ENCODE measurements around the gene MAMSTR. TPM values are rescaled to one million over a fixed set of nuclear protein-coding genes. Genes with fewer than 3 reads are reported as not detected.

MAMSTR gene
- total and polyA plus RNA-seq, 12 donors = 8.9 to 57.9 (median 26.4) TPM

DNA sequence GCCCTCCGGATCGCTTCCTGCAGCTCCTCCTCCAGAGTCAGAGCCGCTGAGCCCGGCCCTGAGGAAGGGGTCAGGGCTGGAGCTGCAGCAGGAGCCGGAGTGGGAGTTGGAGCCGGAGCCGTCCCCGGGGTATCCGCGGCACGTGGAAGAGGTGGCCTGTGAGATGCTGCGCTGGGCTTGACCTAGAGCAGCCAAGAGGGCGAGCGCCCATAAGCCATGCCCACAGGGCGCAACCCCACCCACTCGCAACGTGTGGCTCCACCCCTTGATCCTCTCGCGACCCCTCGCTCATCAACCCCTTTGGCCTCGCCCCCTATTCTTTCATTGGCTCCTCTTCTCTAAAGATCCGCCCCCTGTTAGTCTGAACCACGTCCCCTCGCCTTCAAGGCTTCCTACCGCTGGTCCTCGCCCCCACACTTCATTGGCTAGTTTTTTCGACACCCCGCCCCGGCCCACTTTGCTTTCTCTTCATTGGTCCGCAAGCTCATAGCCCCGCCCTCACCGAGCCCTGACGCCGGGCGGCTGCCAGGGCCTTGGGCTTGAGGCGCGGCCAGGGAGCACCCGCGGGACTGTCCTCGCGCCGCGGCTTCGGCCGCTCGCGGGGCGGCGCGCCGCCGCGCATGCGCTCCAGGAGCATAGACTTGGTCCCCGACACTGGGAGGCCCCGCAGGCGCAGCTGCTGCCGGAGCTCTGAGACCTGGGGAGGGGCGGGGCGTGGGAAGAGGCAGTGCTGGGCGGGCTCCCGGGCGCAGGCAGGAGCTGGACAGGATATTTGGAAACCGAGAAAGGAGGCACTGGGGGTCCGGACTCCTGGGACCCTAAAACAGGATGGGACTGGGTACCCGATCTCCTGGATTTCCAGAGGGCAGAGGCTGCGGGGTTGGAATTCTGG, 5.4 kb downstream of the MAMSTR start:
- intact Hi-C loops (cut with DNase I) = no loop called here
- WGBS, 4 donors = 0 to 1% (median 1%) methylated on average over 48 to 67 of the region's 67 CpGs

DNA sequence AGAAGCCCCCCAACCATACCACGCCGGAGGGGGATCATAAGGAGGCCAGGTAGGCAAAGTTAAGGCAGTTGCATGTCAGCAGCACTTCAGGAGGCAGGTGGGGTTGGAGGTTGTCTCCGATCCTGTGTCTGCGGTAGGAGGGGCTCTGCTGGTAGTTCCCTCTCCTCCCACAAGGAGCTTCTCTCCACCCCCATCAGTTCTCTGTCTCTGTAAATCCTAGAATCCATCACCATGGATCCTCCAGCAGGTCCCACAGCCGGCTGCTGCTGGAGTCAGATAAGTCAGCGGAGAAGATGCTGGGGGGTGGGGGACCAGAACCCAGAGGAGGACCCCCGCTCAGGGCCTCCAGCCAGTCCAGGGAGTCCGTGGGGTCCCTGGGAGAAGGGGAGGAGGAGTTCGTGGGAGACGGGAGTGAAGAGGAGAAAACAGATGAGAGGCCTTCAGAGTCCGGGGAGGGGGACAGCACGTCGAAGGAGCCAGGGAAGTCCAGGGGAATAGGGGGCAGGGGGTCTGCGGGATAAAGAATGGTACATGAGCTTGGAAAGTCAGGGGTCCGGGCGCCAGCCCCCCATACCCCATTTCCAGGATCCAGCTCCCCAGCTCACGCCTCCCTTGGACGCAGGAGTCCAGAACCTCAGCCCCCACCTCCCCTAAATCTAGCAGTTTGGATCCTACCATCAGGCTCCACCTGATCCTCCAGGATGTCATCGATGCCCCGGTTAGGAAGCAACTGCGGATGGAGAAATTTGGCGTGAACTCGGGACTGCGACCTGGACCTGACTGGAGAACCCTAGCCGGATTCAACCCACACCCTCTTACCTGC, 6.3 kb downstream of the MAMSTR start:
- peak in 1 of 7 donors; percentile 48 for DNase-seq
- TF ChIP-seq, protein P1, sequence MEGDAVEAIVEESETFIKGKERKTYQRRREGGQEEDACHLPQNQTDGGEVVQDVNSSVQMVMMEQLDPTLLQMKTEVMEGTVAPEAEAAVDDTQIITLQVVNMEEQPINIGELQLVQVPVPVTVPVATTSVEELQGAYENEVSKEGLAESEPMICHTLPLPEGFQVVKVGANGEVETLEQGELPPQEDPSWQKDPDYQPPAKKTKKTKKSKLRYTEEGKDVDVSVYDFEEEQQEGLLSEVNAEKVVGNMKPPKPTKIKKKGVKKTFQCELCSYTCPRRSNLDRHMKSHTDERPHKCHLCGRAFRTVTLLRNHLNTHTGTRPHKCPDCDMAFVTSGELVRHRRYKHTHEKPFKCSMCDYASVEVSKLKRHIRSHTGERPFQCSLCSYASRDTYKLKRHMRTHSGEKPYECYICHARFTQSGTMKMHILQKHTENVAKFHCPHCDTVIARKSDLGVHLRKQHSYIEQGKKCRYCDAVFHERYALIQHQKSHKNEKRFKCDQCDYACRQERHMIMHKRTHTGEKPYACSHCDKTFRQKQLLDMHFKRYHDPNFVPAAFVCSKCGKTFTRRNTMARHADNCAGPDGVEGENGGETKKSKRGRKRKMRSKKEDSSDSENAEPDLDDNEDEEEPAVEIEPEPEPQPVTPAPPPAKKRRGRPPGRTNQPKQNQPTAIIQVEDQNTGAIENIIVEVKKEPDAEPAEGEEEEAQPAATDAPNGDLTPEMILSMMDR (IDR thresholded peaks at IDR 0.05) = peak in 3 of 6 experiments; percentile 21 to 33 (median 31)
- TF ChIP-seq POLR2A (IDR thresholded peaks at IDR 0.05) = no peak
- H3K27ac ChIP-seq = peak overlapping the region in 3 of 5 donors; percentile 32 to 81 (median 76)
- peaks cover 26 to 42% of the 10 kb centered on the region in 2 donors for H3K4me1 ChIP-seq (replicated peaks in 1 of 2)
- no peaks in the 10 kb centered on the region for H3K27me3 ChIP-seq
- intact Hi-C loops (cut with DNase I) = no loop called here
- H3K4me3 ChIP-seq = peak overlapping the region in 2 of 4 donors; percentile 34 to 58
- WGBS, 4 donors = 16 to 24% (median 18%) methylated on average over 20 to 25 of the region's 25 CpGs
- no peaks in the 10 kb centered on the region for H3K36me3 ChIP-seq (replicated peaks in 1 of 2)
- H3K9me3 ChIP-seq (replicated peaks in 1 of 3) = no peaks in the 10 kb centered on the region

More for the DNA sequence above, 5.4 kb downstream of the MAMSTR start:
- peaks cover 32 to 49% of the 10 kb centered on the region in 2 donors for H3K4me1 ChIP-seq (replicated peaks in 1 of 2)
- peak overlapping the region in 2 of 4 donors; percentile 34 to 58 for H3K4me3 ChIP-seq
- peak overlapping the region in 4 of 5 donors; percentile 57 to 81 (median 70) for H3K27ac ChIP-seq
- H3K9me3 ChIP-seq (replicated peaks in 1 of 3) = no peaks in the 10 kb centered on the region
- TF ChIP-seq, protein P1 (IDR thresholded peaks at IDR 0.05) = no peak
- TF ChIP-seq POLR2A (IDR thresholded peaks at IDR 0.05) = peak in 1 of 2 donors; percentile 71
- no peaks in the 10 kb centered on the region for H3K36me3 ChIP-seq (replicated peaks in 1 of 2)
- peak; percentile 99 to 100 (median 100) for DNase-seq
- no peaks in the 10 kb centered on the region for H3K27me3 ChIP-seq

DNA sequence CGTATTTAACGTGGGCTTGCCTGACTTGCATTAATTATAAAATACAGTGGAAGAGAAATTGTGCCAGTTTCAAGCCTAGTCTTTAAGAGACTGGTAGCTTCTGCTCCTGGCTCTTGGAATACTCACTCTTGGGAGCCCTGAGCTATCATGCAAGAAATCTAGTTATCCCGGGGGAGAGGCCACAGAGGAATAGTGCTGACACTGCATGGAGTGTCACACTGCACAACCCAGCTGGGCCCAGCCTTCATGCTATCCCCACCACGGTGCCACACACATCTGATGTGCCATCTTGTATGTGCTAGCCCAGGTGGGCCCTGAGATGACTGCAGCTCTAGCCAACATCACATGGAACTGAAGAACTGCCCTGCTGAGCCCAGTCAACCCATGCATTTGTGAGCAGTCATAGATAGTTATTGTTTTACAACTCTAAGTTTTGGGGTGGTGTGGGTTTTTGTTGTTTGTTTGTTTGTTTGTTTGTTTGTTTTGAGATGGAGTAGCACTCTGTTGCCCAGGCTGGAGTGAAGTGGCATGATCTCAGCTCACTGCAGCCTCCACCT, 8.3 kb downstream of the MAMSTR start:
- TF ChIP-seq POLR2A (IDR thresholded peaks at IDR 0.05) = no peak
- TF ChIP-seq, protein P1 (IDR thresholded peaks at IDR 0.05) = no peak
- 65 to 92% (median 78%) methylated on average over 4 of the region's 4 CpGs for WGBS, 4 donors
- intact Hi-C loops (cut with DNase I) = no loop called here

DNA sequence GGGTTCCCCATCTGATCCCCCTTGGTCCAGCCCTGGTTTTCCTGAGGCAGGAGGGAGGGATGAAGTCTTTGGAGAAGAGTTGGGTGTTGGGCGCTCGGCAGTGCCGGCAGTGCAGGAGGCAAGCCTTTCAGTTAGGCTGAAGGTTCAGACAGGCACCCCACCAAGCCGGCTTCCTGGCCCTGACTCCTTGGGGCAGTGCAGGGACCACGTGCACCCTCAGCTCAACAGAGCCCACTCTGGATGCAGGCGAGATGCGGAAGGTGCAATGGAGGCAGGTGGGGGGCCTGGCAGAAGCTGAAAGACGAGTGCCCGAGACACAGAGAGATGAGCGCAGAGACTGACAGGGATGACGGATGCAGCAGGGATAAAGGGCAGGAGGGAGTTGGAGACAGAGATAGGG, 11.1 kb downstream of the MAMSTR start:
- Histone ChIP-seq H3K4me1 (replicated peaks in 1 of 2) (peaks cover 5 to 7% of the 10 kb centered on the region in 2 donors), H3K27ac (no peak overlapping the region), H3K4me3 (no peak overlapping the region), H3K36me3 (replicated peaks in 1 of 2) (no peaks in the 10 kb centered on the region), H3K27me3 (no peaks in the 10 kb centered on the region), H3K9me3 (replicated peaks in 1 of 3) (no peaks in the 10 kb centered on the region)
- DNase-seq = no peak
- 30 to 38% (median 38%) methylated on average over 11 of the region's 11 CpGs for WGBS, 4 donors
- TF ChIP-seq POLR2A (IDR thresholded peaks at IDR 0.05) = no peak
- TF ChIP-seq, protein P1 (IDR thresholded peaks at IDR 0.05) = no peak
- intact Hi-C loops (cut with DNase I) = no loop called here

More for the DNA sequence above, 8.3 kb downstream of the MAMSTR start:
- no peaks in the 10 kb centered on the region for H3K9me3 ChIP-seq (replicated peaks in 1 of 3)
- peaks cover 14 to 25% of the 10 kb centered on the region in 2 donors for H3K4me1 ChIP-seq (replicated peaks in 1 of 2)
- H3K27ac ChIP-seq = no peak overlapping the region
- H3K36me3 ChIP-seq (replicated peaks in 1 of 2) = no peaks in the 10 kb centered on the region
- DNase-seq = no peak
- no peak overlapping the region for H3K4me3 ChIP-seq
- H3K27me3 ChIP-seq = no peaks in the 10 kb centered on the region

Measured in adrenal gland (tissue), 12 donors.